NCI-H1694 treated with DMSO at 0.1 percent for 48 hours (cell line): Measurements from ENCODE around the gene WDR7.
A peak's percentile ranks its signal among the peaks of the same experiment; 100 is the strongest.

Experiments used
- DNase-seq: peaks from one replicate; lab custom pipeline; 2025; lab: John Stamatoyannopoulos, UW

WDR7 gene

GRCh38 chr18:56650944-56651770, at the start of gene WDR7:
Gene WDR7 (plus strand): TSS chr18:56651359. CDS start chr18:56672516, 21,157 bp downstream.
- DNase-seq = peak; percentile 88

DNA sequence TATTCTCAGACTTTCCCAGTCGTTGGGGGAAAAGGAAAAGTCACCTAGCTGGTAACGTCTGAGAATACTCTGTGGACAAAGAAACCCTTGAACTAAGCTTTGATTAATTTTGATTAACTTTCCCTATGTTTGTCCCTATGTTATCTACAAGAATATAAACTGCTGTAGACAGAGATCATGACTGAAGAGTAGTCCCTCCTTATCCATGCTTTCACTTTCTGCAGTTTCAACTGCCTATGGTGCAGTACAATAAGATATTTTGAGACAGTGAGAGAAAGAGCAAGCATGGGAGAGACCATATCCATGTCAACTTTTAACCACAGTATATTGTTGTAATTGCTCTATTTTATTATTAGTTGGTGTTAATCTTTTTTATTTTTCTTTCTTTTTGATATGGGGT, 44.5 kb upstream of the WDR7 start:
- no peak for DNase-seq

- no peak for DNase-seq
Measured at GRCh38 chr18:56615738-56616520, 35.2 kb upstream of the WDR7 start.

GRCh38 chr18:56627991-56628390, 23.2 kb upstream of the WDR7 start:
- DNase-seq = no peak

DNA sequence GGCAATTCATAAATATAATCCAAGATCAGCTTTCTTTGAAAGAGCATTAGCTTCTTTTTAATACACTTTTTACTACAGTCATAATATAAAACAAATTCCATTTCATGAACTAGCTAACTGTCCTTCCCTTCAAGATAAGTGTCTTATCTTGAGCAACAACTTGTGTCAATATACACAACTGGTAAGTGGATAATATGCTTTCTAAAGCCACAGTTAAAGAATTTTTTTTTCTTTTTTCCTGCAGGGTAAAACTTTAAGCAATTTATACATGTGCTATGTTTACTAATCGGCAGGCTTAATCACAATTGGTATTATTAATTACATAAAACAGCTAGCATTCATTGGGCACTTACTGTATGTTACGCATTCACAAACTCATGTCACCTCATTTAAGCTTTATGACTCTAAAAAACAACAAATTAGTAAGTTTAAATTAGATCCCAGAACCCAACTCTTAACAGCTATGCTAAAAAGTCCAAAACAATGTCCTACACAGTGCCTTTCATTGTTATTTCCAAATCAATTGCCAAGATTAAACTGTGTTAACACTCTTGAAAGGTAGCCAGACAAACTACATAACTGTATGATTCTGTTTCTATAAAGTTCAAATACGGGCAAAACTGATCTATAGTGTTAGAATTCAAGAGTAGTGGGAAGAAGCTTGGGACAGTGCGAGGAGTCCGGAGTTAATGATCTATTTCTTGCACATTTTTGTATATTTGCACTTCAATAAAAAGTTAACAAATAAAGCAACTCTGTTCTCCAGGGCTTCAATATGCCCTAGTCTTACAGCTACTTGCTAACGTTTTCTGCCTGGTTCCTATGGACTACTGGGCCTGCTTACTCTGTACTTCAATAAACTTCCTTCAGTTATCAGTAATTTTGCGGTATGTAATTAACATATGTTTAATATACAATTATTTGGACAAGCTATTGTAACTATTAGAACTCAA, 18.8 kb upstream of the WDR7 start:
- no peak for DNase-seq

- no peak for DNase-seq
Measured at GRCh38 chr18:56635007-56635406, 16.2 kb upstream of the WDR7 start.

- DNase-seq = no peak
Measured at GRCh38 chr18:56637176-56637575, 14.0 kb upstream of the WDR7 start.

GRCh38 chr18:56637711-56638231, 13.4 kb upstream of the WDR7 start:
- DNase-seq = no peak

- peak; percentile 92 for DNase-seq
Measured at GRCh38 chr18:56638232-56639103, 12.7 kb upstream of the WDR7 start, which contains the start of gene TXNL1. Gene TXNL1 (minus strand): TSS chr18:56638592. CDS start chr18:56638440, 152 bp downstream.

- DNase-seq = no peak
Measured at GRCh38 chr18:56639104-56639381, 12.1 kb upstream of the WDR7 start.

DNA sequence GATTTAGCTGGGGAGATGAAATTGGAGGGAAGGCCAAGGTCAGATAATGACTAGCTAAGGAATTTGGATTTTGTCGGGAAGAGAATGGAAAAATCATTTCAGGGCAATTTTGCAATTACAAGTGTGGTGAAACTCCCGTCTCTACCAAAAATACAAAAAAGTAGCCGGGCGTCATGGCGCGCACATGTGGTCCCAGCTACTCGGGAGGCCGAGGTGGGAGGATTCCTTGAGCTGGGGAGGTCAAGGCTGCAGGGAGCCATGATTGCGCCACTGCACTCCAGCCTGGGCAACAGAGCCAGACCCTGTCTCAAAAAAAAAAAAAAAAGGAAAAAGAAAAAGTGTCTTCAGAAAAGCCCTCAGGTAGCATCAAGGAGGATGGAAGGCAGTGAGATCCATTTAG, 11.6 kb upstream of the WDR7 start:
- DNase-seq = no peak

GRCh38 chr18:56641714-56642337, 9.3 kb upstream of the WDR7 start:
- DNase-seq = no peak

DNA sequence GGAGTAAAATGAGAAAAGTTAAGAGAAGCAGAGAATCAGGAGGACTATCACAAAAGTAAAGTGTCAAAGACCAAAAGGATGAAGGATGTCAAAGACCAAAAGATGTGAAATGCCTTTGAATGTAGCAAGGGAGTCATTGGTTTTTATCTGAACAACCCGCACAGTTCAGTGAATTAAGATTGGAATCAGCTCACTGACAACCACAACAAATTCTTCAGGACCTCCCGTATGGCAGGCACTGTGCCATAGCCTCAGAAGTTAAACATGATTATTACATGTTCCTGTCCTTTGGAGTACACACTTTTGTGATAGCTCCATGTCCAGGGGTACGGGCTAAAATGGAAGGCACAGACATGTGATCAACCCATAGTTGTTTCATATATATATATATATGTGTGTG, 7.8 kb upstream of the WDR7 start:
- no peak for DNase-seq

DNA sequence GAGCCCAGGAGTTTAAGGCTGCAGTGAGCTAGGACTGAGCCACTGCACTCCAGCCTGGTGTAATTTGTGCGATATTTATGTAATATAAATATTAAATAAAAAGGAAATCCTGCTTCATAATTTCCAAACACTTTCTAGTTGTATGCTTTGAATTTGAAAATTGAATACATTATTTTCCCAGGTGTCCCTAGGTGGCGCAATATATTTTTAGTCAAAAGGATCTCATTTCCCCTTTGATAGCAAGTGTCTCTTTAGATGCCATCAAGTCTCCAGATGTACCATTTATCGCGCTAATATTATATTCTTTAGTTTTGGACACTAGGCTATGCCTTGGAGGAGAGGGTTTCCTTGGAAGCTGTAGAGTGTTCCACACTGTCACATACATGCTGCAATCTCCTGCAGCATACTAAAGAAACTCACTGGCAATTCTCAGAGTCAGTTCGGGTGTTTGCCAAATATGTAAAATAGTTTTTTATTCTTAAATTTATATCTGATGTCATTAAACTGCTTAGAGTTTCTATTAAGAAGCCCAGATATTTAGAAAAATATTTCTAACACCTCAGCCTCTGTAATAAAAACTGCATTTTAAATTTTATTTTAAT, 5.6 kb upstream of the WDR7 start:
- DNase-seq = peak; percentile 31

- no peak for DNase-seq
Measured at GRCh38 chr18:56647071-56647470, 4.1 kb upstream of the WDR7 start.

DNA sequence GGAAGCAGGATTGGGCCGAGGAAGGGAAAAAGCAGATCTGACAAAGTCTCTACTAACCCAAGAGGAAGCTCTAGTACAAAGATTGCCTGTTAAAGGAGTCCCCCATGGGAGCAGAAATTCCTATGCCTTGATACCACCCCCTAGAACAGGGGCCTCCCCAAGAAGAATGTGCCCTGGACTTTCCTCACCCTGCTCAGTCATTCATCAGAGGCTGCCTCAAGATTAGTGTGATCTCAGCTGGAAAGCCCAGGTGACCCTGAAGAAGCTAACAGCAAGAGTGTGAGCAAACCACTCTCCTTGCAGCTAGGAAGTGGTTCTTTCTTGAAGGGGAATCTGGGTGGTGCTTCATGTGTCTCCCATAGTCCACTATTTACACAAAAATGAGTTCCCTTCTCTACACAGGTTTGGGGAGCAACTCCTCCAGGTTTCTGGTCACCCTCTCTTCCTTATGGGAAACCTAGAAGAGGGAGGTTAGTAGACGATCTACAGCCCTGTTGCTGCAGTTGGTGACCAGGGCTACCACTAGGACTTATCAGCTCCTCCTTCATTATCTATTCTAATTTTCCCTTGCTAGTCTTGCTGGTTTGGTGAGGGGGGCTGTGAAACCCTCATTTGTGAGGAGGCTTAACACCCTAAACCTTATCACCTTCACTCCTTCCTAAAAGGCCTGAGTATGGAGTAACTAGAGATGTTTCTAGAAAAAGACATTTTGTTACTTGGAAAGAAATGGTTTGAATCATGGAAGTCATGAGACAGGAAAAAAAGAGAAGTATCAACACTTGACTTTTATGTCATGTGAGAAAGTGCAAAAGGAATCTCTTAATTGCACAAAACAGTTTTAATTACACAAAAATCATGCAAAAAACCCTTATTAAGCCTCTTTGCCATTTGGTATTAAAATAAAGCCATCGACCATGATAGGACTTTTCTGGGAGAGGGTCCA, 2.9 kb upstream of the WDR7 start:
- no peak for DNase-seq

- DNase-seq = no peak
Measured at GRCh38 chr18:56649996-56650395, 1.2 kb upstream of the WDR7 start.

DNA sequence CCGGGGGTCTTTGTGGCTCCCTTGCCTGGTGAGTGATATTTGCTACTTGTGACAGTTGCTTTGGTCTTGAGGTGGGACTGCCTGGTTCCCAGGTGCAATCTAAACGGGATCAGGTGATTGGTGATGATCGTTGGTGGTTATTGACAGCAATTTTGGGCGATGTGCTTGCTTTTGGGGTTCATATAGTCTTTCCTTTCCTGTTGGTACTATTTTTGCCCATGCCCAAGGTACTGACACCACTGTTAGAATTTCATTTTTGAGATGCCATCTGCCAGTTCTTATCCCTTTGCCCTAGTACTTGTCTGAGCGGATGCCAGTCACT, 573 bp downstream of the WDR7 start:
- DNase-seq = no peak

- no peak for DNase-seq
Measured at GRCh38 chr18:56652802-56653201, 1.6 kb downstream of the WDR7 start.
